Keratinocyte (primary cell): ENCODE results near the gene SCAPER.

ENCODE experiments used
- EZH2 ChIP-seq: IDR thresholded peaks from one replicate; pipeline ENCODE4 v1.6.1; 2012; ENCODE audit warnings: inconsistent platforms, mild to moderate bottlenecking, low read length, moderate library complexity
- TF ChIP-seq, protein P1 (sequence below), 3 experiments: IDR thresholded peaks in 1 of 3; conservative IDR thresholded peaks in 1 of 3; optimal IDR thresholded peaks in 1 of 3; 2 replicates in 2 of 3; 3 replicates in 1 of 3; pipeline versions ENCODE3 to v1.5.1; 2011; ENCODE audit warnings: low read length in 3 of 3, mild to moderate bottlenecking in 3 of 3, moderate library complexity in 2 of 3, control low read depth in 1 of 3, inconsistent platforms in 1 of 3; ENCODE audit not compliant: insufficient read depth in 2 of 3; ENCODE audit errors: extremely low read depth in 1 of 3

DNA sequence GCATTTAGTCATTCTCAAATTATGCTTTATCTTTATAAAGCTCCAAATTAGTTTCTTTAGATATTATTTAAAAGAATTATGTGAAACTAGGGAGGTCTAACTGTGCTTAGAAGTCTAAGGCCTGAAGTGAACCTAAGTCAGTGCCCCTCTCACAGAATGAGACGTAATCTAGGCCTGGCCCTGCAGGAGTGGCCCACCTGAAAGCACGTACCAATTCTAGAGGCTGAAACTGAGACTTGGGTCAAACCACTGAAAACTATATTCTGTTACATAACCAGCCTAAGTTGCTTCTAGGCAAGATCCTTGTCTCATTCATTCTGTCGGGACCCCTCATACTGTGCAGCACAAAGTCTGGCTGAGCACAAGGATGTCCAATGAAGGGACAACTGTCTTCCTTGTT lies 424.9 kb downstream of the SCAPER start:
- TF ChIP-seq, protein P1, sequence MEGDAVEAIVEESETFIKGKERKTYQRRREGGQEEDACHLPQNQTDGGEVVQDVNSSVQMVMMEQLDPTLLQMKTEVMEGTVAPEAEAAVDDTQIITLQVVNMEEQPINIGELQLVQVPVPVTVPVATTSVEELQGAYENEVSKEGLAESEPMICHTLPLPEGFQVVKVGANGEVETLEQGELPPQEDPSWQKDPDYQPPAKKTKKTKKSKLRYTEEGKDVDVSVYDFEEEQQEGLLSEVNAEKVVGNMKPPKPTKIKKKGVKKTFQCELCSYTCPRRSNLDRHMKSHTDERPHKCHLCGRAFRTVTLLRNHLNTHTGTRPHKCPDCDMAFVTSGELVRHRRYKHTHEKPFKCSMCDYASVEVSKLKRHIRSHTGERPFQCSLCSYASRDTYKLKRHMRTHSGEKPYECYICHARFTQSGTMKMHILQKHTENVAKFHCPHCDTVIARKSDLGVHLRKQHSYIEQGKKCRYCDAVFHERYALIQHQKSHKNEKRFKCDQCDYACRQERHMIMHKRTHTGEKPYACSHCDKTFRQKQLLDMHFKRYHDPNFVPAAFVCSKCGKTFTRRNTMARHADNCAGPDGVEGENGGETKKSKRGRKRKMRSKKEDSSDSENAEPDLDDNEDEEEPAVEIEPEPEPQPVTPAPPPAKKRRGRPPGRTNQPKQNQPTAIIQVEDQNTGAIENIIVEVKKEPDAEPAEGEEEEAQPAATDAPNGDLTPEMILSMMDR (optimal IDR thresholded peaks at IDR 0.05 in 1 of 3, IDR thresholded peaks at IDR 0.05 in 1 of 3, conservative IDR thresholded peaks at IDR 0.05 in 1 of 3; ENCODE audit: extremely low read depth in 1 of 3, insufficient read depth in 2 of 3, low read length in 3 of 3) = no peak
- TF ChIP-seq EZH2 = no peak
